Measurements from ENCODE around the gene ABHD1.

Gene ABHD1

GRCh38 chr2:27154488-27154887 is 30.9 kb downstream of the ABHD1 start:
- DNase-seq (ENCODE audit: low read depth), result no peak

GRCh38 chr2:27155069-27155520 is 31.5 kb downstream of the ABHD1 start:
- DNase-seq (ENCODE audit: low read depth), result no peak
- TF ChIP-seq, protein P1, sequence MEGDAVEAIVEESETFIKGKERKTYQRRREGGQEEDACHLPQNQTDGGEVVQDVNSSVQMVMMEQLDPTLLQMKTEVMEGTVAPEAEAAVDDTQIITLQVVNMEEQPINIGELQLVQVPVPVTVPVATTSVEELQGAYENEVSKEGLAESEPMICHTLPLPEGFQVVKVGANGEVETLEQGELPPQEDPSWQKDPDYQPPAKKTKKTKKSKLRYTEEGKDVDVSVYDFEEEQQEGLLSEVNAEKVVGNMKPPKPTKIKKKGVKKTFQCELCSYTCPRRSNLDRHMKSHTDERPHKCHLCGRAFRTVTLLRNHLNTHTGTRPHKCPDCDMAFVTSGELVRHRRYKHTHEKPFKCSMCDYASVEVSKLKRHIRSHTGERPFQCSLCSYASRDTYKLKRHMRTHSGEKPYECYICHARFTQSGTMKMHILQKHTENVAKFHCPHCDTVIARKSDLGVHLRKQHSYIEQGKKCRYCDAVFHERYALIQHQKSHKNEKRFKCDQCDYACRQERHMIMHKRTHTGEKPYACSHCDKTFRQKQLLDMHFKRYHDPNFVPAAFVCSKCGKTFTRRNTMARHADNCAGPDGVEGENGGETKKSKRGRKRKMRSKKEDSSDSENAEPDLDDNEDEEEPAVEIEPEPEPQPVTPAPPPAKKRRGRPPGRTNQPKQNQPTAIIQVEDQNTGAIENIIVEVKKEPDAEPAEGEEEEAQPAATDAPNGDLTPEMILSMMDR (conservative IDR thresholded peaks at IDR 0.05; ENCODE audit: low read length), result no peak
- no peak overlapping the region for H3K4me3 ChIP-seq (ENCODE audit: low read length)

More at GRCh38 chr2:27154488-27154887, 30.9 kb downstream of the ABHD1 start:
- no peak overlapping the region for H3K4me3 ChIP-seq (ENCODE audit: low read length)
- TF ChIP-seq, protein P1 (conservative IDR thresholded peaks at IDR 0.05; ENCODE audit: low read length), result no peak

GRCh38 chr2:27158468-27158867 is 34.9 kb downstream of the ABHD1 start:
- TF ChIP-seq, protein P1 (conservative IDR thresholded peaks at IDR 0.05; ENCODE audit: low read length), result no peak
- no peak overlapping the region for H3K4me3 ChIP-seq (ENCODE audit: low read length)
- no peak for DNase-seq (ENCODE audit: low read depth)

DNA sequence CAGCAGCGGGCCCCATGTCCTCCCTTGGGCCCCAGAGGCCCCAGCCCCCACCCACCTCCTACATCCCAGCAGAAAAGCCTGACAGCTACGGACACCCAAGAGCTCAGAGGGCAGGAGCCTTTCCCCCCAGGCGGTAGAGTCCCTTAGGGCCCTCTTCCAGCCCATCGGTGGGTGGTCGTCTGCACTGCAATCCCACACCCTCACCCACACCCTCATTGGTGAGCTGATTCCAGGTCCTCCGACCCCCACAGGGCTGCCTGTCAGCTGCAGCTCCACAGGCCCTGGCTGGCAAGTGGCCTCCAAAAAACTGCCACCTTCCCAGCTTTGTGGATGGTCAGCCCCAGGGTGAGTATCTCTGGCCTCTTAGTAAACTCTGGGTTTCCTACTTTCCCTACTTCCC is 35.7 kb downstream of the ABHD1 start:
- DNase-seq (ENCODE audit: low read depth), result no peak
- H3K4me3 ChIP-seq (ENCODE audit: low read length), result no peak overlapping the region
- TF ChIP-seq, protein P1 (conservative IDR thresholded peaks at IDR 0.05; ENCODE audit: low read length), result no peak

DNA sequence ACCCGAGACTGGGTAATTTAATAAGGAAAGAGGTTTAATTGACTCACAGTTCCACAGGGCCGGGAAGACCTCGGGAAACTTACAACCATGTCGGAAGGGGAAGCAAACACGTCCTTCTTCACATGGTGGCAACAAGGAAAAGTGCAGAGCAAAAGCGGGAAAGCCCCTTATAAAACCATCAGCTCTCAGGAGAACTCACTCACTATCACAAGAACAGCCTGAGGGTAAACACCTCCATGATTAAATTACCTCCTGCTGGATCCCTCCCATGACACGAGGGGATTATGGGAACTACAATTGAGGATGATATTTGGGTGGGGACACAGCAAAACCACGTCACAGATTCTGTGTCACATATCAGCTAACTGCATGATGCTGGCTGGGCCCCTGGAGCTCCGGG is 36.6 kb downstream of the ABHD1 start:
- DNase-seq (ENCODE audit: low read depth), result no peak
- TF ChIP-seq, protein P1 (conservative IDR thresholded peaks at IDR 0.05; ENCODE audit: low read length), result no peak
- H3K4me3 ChIP-seq (ENCODE audit: low read length), result no peak overlapping the region

DNA sequence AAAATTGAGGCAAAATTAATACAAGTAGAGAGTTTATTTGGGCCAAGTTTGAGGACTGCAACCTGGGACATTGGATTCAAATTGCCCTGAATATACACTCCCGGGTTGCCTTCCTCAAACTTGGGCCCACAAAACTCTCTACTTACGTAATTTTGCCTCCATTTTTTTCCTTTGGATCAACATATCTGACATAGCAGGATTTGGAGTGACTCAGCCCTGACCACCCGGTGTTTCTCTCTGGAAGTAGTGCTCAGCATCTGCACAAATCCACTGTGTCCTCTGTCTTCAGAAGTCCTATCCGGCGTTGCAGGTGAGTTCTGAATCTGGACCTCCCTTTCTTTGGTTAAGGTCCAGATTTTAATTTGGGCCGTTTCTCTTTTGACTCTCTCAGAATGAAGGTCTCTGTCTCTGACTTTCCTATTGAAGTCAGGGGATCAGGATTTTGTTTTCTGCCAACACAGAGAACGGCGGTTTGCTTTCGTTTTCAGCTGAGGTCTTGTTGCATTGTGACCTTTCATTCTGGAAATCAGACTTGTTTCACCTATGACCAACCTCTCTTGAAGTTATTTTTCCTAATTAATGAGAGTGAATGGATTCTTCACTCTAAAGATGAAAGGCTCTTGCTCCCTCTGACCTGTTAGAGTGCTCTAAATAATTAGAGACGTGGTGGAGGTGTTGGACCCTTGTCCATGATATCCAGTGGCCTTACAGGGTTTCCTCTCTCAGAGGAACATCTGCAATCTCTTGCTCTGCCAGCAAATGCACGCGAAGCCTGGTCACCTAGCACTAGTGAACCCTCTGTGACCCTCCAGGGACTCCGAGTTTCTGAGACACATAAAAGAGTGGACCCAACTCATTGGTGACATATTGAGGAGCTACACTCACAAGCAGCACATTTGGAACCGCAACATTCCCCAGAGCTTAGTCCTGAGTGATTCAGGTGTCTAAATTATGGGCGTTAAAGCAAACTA is 38.8 kb downstream of the ABHD1 start:
- DNase-seq (ENCODE audit: low read depth), result no peak
- H3K4me3 ChIP-seq (ENCODE audit: low read length), result no peak overlapping the region
- TF ChIP-seq, protein P1 (conservative IDR thresholded peaks at IDR 0.05; ENCODE audit: low read length), result no peak

All from AG10803 (cell line).